ENCODE data around the gene BCAM.
"Not testable (repeated sequence)": the region's sequence is repeated elsewhere in the genome, so short reads cannot be mapped to it uniquely, and the experiment has no call there.

GRCh38 chr19:44772144-44772543, 36.8 kb upstream of the BCAM start:
- not testable (repeated sequence) for TF ChIP-seq POLR2AphosphoS5 (IDR thresholded peaks at IDR 0.05; ENCODE audit: low read depth, low read length); POLR2A (IDR thresholded peaks at IDR 0.05; ENCODE audit: low read depth, low read length); PAX5 (IDR thresholded peaks at IDR 0.05; ENCODE audit: insufficient read depth, low read length, severe bottlenecking)

All from GM12891 (cell line).